HG02763 (cell line): ENCODE data around the gene QKI.

Experiments
- ATAC-seq: cut with Tn5 transposase; IDR thresholded peaks from one replicate; pipeline ENCODE4 v1.9.1; 2021; ENCODE audit warnings: mild to moderate bottlenecking, moderate library complexity; ENCODE audit not compliant: unreplicated experiment

QKI gene

DNA sequence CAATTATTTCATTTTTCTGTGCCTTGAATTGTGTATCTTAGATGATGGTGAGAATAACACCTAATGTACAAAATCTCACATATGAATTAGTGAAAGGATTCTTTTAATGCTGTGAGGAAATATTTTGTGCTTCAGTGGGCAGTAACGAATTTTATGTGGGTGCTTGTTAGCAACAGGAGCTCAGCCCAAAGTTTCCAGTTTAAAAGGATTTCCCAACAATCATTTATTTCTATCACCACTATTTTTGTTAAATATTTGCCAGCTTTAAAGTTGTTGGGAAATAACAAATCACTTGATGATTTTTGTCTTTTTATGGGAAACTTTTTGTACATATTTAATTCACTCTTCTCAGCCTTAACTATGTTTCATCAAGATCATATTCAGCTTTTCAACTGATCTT, 111.8 kb downstream of the QKI start:
- ATAC-seq: no peak

DNA sequence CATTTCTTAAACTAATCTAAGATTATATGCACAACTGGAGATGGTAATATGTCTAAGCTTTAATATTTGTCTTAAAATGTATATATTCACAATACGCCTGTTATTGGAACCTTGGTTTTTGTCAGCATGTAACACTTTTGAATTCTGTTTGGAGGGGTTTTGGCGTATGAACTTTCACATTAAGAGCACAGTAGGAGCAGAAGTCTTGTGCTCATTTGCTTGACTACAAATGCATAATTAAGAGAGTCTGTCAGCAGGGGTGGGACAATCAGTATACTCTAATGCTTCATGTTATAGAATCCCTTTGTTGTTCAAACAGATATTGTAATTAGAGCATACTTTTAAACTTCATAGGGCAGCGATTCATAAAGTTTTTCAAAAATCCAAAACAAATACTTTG, 112.8 kb downstream of the QKI start:
- no peak for ATAC-seq

DNA sequence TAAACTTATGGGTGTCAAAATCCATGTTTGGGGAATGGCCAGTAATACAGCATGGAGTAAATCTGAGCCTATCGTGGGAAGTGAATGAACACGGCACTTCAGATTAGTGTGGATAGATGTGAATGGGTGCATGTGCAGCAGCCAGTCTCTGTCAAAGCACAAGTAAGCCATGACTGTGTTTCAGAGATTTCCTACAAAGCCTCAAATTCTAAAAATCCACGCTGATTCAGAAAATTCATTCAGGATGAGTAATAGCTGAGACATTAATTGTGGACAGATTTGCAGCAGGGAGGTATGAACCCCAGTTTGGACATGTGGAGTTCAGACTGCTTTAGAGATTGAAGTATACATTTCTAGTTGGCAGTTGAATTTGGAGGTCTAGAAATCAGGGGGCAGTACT, 115.1 kb downstream of the QKI start:
- no peak for ATAC-seq

DNA sequence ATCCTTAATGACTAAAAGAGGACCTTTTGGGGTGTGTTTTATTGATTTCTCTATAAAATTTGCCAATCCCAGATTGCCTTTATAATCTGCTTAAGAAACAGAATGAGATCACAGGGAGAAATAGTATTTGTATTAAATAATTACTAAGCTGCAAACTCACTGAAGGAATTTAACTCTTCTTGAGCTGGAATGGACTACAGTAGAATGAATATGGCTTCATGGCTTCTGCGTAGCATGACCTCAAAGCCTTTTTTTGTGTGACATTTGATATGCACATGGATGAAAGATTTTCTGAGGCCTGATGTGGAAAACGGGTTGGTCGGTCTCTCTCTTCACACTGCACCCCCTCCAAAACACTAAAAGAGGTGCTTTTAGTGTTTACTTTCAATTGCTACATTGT, 115.9 kb downstream of the QKI start:
- no peak for ATAC-seq

DNA sequence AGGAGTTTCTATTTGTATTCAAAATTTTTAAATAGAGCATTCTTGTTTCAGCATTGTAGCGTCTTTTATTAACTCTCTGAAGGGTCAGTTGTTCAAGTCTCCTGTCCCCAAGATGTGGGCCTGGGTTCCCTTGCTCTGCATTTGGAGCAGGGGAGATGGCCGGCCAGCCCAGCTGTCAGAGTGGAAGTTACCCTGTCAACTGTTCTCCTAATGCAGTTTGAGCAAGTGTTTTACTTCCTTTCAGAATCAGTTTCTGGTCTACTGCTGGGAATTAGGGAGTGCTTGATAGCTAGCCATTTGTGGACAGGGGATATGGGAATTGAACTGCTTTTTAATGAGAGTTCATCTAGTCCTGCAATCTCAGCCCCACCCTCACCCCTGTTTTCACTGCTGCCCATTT, 116.6 kb downstream of the QKI start:
- ATAC-seq: no peak

DNA sequence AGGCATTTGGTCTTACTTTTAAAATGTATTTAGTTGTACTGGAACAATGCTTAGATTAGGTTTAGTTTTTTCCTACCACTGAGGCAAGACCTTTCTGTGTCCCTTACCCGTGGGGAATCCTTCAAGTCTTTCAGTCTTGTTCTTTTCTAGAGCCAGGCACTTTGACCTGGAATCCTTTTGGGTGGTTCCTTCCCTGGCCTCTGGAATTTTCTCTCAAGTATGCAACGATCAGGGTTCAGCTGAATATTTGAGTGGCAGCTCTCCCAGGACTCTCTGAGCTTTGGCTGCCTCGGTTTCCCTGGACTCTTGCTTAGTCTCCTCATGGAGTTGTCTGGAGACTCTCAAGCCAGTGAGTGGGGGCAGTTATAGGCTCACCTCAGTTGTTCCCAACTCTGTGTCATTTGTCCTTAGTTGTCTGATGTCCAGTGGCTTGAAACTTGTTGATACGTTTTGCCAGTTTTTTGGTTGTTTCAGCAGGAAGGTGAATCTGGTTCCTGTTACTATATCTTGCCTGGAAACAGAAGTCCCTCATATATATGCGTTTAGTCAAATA, 118.1 kb downstream of the QKI start:
- no peak for ATAC-seq

DNA sequence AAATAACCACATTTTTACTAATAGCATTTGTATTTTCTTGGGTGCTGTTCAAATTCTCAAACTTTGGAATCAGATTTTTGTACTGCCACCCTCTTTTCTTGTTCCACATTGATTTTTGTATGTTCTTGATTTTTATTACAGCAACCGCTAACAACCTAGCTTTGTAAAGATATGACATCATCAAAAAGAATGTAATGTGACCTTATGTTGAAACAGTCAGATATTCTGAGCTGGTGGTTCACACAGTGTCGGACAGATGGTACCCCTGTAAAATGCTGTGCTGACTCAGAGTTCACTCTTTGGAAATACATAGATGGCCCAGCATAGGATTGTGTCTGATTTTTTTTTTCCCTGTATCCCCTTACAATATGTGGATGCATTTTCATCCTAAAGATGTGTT, 118.9 kb downstream of the QKI start:
- no peak for ATAC-seq

DNA sequence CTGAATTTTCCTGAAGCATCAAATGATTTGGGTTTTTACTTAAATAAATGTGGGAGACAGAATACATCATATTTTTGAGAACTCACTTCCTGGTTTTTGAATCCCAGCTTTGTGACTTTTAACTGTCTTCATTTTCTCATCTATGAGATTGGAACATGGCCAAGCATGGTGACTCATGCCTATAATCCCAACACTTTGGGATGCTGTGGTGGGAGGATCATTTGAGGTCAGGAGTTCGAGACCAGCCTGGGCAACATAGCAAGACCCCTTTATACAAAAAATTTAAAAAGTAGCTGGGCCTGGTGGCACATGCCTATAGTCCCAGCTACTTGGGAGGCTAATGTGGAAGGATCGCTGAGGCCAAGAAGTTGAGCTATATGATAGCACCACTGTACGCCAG, 122.3 kb downstream of the QKI start:
- ATAC-seq: no peak

DNA sequence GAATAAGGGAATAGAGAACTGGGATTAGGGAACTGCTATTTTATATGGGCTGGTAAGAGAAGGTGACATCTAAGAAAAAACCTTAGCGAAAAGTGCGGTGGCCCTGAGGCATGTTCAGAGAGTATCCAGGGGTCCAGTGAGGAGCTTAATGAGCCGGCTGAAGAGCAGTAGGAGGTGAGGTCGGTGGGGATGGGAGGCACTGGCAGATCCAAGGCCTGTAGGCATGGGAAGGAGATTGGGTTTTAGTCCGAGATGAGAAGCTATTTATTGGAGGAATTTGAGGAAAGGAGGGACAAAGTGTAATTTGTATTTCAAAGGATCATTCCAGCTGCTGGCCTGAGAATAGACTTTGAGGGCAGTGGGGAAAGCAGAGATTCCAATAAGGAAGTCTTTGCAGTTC, 123.8 kb downstream of the QKI start:
- no peak for ATAC-seq

DNA sequence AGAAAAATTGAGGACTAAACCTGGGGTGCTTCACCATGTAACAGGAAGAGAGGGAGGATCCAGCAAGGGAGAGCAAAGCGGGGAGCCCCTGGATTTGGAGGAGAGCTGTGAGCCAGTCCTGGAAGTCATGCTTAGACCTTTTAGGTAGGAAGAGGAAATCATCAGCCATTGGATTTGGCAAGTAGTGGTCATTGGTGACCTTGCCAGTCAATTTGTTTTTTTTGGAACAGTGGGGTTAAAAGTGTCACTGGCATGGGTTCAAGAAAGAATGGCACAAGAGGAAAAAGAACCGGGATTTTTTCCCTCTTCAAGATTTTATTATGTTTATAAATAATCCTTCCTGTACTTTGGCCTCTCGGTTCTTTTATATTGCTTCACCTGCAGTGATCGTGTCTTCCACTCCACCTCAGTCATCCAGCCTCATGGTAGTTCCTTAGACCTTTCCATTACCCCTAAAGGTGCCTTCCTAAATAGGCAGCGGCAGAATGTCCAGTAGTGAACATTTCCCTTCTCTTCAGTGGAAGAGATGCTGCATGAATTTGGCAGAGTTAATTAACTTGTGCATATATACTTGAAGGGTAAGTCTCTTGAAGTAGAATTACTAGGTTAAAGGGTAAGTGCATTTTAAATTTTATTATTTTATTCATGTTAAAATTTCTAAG, 124.7 kb downstream of the QKI start:
- no peak for ATAC-seq

DNA sequence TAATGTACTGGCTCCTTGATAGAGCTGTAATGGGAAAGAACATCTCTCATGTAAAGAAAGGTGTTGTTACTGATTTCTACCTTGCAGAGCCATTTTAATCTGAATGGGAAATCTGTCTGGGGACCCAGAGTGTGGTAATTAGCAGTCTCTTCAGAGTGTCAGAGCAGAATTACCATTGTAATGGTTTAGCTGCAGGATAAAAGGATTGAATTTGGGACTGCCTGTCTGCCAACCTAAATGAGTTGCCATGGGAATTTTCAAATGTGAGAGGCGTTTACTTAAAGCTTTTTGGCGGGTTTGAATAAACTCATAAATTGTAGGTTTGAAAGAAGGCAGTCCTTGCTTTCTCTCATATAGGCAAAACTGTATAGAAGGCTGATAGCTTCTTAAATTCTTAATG, 128.8 kb downstream of the QKI start:
- no peak for ATAC-seq

DNA sequence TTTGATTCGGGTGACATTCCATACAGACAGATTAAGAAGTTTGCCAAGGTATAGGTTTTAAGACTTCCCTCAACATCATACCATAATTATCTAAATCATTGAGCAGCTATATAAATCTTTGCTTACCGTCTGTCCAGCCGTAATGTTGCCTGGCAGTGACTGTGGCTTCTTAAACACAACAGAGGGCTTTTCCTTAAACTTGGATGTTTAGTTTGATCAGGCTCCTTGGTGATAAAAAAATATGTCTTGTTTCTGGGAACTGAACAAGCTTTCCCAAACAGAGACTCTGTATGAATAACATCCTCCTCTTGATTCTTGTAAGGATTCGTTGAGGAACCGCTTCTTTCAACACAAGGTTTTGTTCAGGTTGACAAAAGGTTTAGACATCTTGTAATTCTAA, 130.9 kb downstream of the QKI start:
- no peak for ATAC-seq

DNA sequence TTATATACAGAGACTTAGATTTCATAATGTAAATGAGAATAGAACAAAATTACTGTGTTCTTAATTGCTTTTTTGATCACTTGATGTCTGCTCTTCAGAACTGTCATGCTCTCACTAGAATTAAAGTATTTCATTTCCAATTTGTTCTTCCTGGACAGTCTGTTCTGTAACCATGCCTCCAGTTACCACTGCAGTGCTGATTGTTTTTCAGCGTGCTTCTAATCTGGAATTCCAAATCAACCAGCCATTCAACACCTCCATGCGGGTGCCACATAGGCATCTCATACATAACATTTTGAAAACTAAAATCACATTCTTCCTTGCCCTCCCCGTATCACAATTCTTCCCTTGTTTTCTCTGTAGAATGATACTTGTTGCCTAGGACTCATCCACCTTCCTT, 132.8 kb downstream of the QKI start:
- no peak for ATAC-seq

DNA sequence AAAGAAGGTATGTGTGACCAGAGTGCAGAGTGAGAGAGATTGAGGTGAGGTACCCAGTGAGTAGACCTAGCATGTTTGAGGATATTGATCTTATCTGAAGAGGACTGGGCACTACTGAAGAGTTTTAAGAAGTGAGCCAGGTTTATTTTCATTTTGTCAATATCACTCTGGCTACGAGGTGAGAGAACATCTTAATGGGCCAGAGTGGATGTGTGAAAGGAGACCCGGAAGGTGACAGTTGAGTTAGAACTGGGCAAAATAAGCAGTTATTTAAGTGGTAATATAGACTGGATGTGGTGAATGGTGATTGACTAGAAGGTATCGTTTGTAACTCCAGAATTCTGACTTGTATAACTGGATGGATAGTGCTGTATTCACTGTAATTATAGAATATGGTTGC, 134.1 kb downstream of the QKI start:
- no peak for ATAC-seq

DNA sequence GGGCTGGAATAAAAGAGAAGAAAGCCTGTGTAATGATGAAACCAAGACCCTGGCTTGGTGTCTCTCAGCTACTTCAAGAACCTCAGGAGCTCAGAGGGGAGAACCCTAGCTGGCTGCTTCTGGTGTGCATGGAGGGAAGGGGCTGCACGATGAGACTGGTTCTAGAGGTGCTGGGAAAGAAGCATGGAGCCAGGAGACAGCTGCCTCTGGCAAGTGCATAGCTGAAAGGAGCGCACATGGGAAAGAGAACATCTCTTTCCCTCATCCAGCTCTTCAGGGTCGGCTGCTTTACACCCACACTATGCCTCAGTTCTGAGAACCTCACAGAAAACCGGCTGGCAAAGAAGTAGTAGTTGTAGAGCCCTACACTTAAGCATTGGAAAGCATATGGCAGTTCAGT, 139.5 kb downstream of the QKI start:
- no peak for ATAC-seq

DNA sequence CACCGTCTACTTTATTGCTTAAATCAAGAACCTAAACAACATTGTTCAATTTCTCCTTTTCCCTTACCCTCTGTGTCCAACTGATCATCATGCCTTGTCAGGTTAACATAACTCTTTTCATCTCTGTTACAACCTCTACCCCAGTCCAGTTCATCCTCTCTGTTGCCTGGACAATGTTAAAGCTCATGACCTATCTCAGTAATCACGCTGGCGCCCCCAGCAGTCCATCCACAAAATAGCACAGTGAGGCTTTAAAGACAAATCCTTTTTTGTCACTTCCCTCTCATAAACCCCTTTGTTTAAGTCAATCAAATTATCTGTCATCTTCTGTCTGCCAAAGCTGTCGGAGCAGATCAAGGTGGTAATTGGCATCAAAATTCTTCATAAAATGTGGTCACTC, 140.1 kb downstream of the QKI start:
- ATAC-seq: no peak

DNA sequence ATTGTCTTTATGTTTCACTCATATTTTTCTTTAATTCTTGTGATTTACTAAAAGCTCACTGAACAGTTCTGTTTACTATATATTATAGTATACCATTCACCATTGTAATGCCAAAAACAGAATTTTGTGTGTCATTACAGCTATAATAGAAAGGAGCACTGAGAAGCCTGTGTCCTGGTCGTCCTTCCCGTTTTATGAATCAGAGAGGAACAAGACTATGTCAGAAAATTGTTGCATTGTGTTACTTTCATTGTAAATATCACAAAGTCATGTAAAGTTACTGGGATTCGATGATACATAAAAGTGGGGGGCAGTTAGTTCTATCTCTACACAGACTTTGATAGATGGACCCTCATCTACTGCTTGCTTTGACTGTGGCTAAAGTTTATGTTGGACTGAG, 145.1 kb downstream of the QKI start:
- no peak for ATAC-seq

DNA sequence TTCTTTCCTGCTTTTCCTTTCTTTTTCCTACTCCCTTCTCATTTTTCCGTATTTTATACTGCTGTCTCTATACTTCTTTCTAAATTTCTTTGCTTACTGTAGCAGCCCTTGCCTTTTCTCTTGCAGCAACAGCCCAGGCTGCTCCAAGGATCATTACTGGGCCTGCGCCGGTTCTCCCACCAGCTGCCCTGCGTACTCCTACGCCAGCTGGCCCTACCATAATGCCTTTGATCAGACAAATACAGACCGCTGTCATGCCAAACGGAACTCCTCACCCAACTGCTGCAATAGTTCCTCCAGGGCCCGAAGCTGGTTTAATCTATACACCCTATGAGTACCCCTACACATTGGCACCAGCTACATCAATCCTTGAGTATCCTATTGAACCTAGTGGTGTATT, 148.8 kb downstream of the QKI start:
- no peak for ATAC-seq

DNA sequence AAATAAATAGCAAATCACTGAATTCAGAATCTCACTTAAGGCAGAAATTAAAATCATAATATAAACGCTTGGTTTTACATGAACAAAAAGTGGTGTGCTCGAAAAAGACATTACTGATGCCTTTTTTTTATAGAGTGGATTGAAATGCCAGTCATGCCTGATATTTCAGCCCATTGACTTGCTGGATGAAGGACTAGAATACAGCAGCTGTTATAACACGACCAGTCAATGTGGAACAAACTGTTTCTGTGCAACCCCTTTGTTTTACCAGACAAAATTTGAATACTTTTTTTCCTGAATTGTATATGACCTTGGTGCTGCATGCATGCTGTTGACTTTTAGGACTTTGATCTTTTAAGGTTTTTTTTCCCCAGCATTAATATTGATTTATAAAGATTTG, 150.0 kb downstream of the QKI start:
- no peak for ATAC-seq

DNA sequence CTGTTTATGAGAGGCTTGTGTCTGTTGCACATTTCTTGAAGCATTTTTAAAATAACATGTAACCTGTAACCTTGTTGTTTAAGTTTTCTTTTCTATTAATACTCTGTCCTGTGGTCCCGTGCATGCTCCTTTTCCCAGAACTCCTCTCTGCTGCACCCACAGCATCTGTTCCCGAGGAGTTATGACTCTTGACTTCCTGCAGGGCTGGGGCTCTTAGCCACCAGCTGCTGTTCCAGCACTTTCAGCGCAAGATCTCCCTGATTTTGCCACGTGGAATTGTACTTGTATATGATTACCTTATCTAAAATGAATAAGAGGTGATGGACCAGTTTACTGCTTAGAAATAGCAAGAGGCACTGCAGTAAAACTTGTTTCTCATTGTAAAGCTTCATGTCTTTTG, 150.6 kb downstream of the QKI start:
- ATAC-seq: no peak

DNA sequence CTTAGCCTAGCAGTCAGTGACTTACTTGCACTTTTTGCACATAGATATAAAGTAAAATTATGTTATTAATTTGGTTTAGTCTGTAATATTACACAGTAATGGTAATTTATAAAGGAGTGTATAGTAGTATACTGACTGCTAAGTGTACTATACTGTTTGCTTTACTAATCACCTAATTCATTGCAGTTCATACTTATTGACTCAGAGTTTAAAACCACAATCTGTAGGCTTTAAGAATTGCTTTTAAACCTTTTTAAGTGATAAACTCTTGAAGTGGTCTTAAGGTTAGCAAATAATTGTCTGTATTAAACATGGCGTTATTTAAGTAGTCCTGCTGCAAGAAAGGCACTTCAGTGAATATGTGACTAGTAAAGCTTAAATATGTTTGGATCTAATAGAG, 151.5 kb downstream of the QKI start:
- no peak for ATAC-seq

DNA sequence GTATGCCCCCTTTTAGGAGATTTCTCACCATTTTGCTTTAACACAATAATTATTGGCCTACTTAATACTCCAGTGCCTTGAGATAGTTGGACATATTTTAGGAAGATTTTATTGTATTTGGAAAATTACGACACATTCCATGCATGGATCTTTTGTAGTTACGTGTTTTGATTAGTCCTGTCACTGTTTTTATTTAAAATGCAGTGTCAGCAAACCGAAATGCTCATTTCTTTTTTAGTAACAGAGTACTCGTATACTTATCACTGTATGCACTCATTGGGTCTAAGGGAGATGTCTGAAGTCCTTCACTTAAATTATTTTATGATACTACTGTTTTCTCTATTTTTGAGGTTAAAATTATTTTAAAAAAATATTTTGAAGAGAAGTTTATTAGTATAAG, 153.8 kb downstream of the QKI start:
- no peak for ATAC-seq

DNA sequence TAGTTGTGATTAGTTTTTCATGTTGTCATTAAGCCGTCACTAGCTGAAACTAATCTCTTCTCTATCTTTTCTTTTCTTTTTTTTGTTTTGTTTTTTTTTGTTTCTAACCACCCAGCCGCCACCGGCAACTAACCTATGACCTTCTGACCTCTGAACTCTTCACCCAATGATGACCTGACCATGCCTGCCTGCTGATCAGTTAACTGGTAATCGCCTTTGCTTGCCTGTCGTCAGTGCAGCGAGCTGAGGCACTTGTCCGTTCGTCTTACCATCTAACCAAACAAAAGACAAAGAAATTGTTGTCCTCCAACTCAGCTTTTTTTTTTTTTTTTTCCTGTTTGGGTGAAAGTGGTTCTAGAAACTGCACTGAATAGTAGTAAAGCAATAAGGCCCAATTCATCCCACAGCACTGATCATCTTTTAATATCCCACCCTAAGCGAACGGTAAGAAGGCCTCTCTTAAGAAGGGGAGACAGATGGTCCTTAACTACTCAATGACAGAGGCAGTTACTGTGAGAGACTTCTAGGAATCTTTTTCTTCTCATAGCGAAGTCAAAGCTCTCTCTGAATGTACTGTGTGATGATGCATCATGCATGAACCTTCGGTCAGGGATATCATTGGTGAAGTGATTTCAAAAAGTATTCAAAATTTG, 156.2 kb downstream of the QKI start:
- no peak for ATAC-seq
